Omental fat pad (tissue), 4 donors: Measurements from ENCODE around the gene NOX4. TPM values are rescaled to one million over a fixed set of nuclear protein-coding genes. Genes with fewer than 3 reads are reported as not detected.
"Not testable (repeated sequence)": the region's sequence is repeated elsewhere in the genome, so short reads cannot be mapped to it uniquely, and the experiment has no call there.

Source experiments
- ATAC-seq: fragments of 150-250 bp; one replicate; pipeline ENCODE4 v1.9.1; 2016; ENCODE audit warnings: mild to moderate bottlenecking, moderate library complexity; ENCODE audit not compliant: low FRiP score
- DNase-seq: peaks from one replicate; pipeline ENCODE4 v3.0.0-alpha.2; 2019; ENCODE audit warnings: low spot score
- CTCF ChIP-seq, 3 donors: fragments of 450-650 bp; IDR thresholded peaks; one replicate each; pipeline ENCODE4 v1.5.1; 2016 to 2017; ENCODE audit warnings: antibody characterized with exemption in 3 of 3, mild to moderate bottlenecking in 3 of 3, moderate library complexity in 2 of 3
- total RNA-seq, 4 donors: library from RNA; depleted of rRNA; stranded (reverse); fragments of >200 nt; gene quantifications; one replicate each; pipeline ENCODE4 v1.1.0, GENCODE V29; 2016

NOX4 gene
- total RNA-seq, 4 donors from 2014 or later = 2.6 to 36.3 (median 21.4) TPM

GRCh38 chr11:89364856-89365255 is 126.3 kb downstream of the NOX4 start:
- ATAC-seq, DNase-seq: not testable (repeated sequence)

GRCh38 chr11:89361734-89362133 is 129.4 kb downstream of the NOX4 start:
- ATAC-seq = no peak

DNA sequence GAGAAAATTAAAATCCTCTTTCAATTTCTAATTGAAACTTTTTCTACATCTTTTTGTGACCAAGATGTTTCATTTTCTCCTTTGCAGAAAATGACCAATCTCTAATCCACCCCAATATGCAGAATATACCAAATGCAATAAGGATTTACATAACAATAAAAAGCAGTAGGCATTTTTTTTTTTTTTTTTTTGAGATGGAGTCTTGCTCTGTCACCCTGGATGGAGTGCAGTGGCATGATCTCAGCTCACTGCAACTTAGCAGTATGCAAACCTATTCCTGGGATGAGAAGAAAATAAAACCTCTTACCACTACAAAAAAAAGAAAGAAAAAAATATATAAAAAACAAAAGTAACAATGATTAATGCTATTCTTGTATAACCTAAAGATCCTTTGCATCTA is 132.0 kb downstream of the NOX4 start:
- ATAC-seq, DNase-seq: not testable (repeated sequence)

More at GRCh38 chr11:89361734-89362133, 129.4 kb downstream of the NOX4 start:
- TF ChIP-seq CTCF (IDR thresholded peaks at IDR 0.05) = no peak
- no peak for DNase-seq

DNA sequence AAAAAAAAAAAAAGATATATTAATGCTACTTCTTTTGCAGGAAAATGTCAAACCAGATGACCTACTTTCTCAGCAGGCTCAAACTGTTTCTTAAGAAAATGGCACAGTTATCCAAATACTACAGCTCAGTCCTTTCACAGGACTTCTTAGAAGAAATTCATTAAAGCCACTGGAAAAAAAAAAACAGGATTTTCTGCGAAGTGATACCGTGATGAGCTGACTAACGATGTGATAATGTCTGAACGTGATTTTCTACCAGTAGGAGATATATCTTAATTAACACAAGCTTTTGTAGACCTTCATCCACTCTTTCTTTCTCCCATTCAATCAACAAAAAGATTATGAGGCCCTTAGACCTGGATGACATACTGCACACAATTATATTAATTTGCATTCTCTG is 132.4 kb downstream of the NOX4 start:
- no peak for TF ChIP-seq CTCF (IDR thresholded peaks at IDR 0.05)
- ATAC-seq = no peak

GRCh38 chr11:89355646-89356045 is 135.5 kb downstream of the NOX4 start:
- DNase-seq = no peak
- ATAC-seq = no peak
- no peak for TF ChIP-seq CTCF (IDR thresholded peaks at IDR 0.05)

More for the DNA sequence above, 132.4 kb downstream of the NOX4 start:
- DNase-seq = no peak

DNA sequence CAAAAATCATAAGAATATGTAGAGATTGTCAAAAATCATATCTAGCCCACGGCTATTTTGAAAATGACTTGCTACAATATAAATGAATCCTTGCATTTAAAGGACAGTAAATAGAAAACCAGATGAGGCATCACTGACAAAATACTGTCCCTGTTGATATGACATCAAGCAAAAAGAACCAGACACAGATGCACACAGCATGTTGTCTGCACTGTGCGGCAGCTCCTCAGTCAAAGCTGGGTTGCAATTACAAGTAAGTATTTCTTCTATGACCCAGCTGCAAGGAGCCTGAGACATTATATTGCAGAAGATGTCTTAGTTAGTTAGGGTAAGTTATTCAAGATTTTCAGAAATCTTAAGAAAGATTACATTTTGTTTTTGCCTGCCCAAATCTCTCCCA is 136.7 kb downstream of the NOX4 start:
- ATAC-seq, DNase-seq: not testable (repeated sequence)

GRCh38 chr11:89347071-89347470 is 144.1 kb downstream of the NOX4 start:
- ATAC-seq = no peak
- TF ChIP-seq CTCF (IDR thresholded peaks at IDR 0.05) = no peak
- DNase-seq = no peak

- no peak for TF ChIP-seq CTCF (IDR thresholded peaks at IDR 0.05)
- DNase-seq = no peak
- no peak for ATAC-seq
Observed at GRCh38 chr11:89346601-89347000, 144.6 kb downstream of the NOX4 start.

- ATAC-seq = peak; percentile 93
- not testable (repeated sequence) for DNase-seq
Observed at GRCh38 chr11:89342880-89343572, 148.1 kb downstream of the NOX4 start.

GRCh38 chr11:89340450-89340849 is 150.7 kb downstream of the NOX4 start:
- not testable (repeated sequence) for DNase-seq
- peak; percentile 69 for ATAC-seq

- not testable (repeated sequence) for DNase-seq, ATAC-seq
Observed at GRCh38 chr11:89338073-89338472, 153.1 kb downstream of the NOX4 start.

GRCh38 chr11:89337100-89337650 is 154.0 kb downstream of the NOX4 start:
- ATAC-seq, DNase-seq: not testable (repeated sequence)

DNA sequence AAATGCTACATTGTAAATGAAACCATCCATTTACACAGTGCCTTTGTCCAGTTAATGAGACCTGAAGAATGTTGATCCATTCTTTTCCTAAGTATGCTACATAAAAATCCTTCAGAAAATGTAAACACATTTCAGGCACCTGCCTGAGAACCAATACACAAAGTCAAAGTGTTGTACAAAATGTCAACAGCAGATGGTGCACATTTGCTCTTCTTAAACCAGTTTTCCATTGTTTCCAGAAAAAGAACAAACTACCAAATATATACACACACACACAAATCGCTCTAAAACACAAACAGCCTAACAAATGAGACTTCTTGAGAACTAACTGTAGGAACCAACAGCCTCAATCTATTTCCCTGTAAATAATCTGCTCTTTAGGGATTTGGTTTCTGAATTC is 157.5 kb downstream of the NOX4 start:
- ATAC-seq, DNase-seq: not testable (repeated sequence)
